Sigmoid colon (tissue), 4 donors: ENCODE measurements around the gene ATP5MC3.
"Not testable (repeated sequence)": the region's sequence is repeated elsewhere in the genome, so short reads cannot be mapped to it uniquely, and the experiment has no call there.

Experiments used
- EP300 ChIP-seq, 4 donors: sonication (generic); formaldehyde crosslinking; IDR thresholded peaks; one replicate each; pipeline ENCODE4 v1.6.1; 2017; ENCODE audit warnings: antibody characterized with exemption in 4 of 4
- POLR2AphosphoS5 ChIP-seq, 4 donors: sonication (generic); formaldehyde crosslinking; IDR thresholded peaks; one replicate each; pipeline ENCODE4 v1.6.1; 2017; ENCODE audit warnings: antibody characterized with exemption in 4 of 4
- TF ChIP-seq, protein P1 (sequence below), 4 experiments: fragments of 450-650 bp in 3 of 4; fragments of 200-600 bp in 1 of 4; IDR thresholded peaks; one replicate each; pipeline ENCODE4 v1.5.1; 2016 to 2019; ENCODE audit warnings: antibody characterized with exemption in 4 of 4, mild to moderate bottlenecking in 3 of 4, moderate library complexity in 2 of 4

GRCh38 chr2:175228601-175229000 lies 47.1 kb upstream of the ATP5MC3 start:
- TF ChIP-seq, protein P1, sequence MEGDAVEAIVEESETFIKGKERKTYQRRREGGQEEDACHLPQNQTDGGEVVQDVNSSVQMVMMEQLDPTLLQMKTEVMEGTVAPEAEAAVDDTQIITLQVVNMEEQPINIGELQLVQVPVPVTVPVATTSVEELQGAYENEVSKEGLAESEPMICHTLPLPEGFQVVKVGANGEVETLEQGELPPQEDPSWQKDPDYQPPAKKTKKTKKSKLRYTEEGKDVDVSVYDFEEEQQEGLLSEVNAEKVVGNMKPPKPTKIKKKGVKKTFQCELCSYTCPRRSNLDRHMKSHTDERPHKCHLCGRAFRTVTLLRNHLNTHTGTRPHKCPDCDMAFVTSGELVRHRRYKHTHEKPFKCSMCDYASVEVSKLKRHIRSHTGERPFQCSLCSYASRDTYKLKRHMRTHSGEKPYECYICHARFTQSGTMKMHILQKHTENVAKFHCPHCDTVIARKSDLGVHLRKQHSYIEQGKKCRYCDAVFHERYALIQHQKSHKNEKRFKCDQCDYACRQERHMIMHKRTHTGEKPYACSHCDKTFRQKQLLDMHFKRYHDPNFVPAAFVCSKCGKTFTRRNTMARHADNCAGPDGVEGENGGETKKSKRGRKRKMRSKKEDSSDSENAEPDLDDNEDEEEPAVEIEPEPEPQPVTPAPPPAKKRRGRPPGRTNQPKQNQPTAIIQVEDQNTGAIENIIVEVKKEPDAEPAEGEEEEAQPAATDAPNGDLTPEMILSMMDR (IDR thresholded peaks at IDR 0.05), result not testable (repeated sequence)
- not testable (repeated sequence) for TF ChIP-seq POLR2AphosphoS5, EP300 (IDR thresholded peaks at IDR 0.05)
